Caco-2 (cell line): ENCODE measurements around the gene SARNP. TPM values are rescaled to one million over a fixed set of nuclear protein-coding genes. Genes with fewer than 3 reads are reported as not detected.

Experiments used
- BruUV-seq: library from RNA; stranded (reverse); fragments of 400-500 nt; replicated peaks from 2 replicates; lab custom pipeline; 2021; lab: Mats Ljungman, UMichigan
- CTCF ChIA-PET: fragments of 300-600 bp; sonication (Branson Sonifier 250); formaldehyde crosslinking; loops from one replicate; lab custom pipeline; 2022; ENCODE audit warnings: antibody characterized with exemption; lab: Charles Lee
- POLR2A ChIA-PET: fragments of 300-600 bp; sonication (Branson Sonifier 250); formaldehyde crosslinking; loops from one replicate; lab custom pipeline; 2022; ENCODE audit warnings: antibody characterized with exemption; lab: Charles Lee
- DNase-seq, 2 experiments: peaks; one replicate each; pipeline versions ENCODE4 v3.0.0 to v3.0.0-alpha.2; 2020 to 2022
- H3K27me3 ChIP-seq: replicated peaks from 2 replicates; pipeline ENCODE4 v1.6.0; 2011; ENCODE audit warnings: low read length; ENCODE audit not compliant: control insufficient read depth, insufficient read depth
- H3K36me3 ChIP-seq: 2 replicates; pipeline ENCODE4 v1.5.1; 2011; ENCODE audit warnings: low read length; ENCODE audit not compliant: control insufficient read depth, insufficient read depth
- H3K4me1 ChIP-seq: fragments of 250-450 bp; sonication (Bioruptor Pico); 2 replicates; pipeline ENCODE4 v1.5.1; 2020; ENCODE audit warnings: mild to moderate bottlenecking
- H3K4me3 ChIP-seq: 2 replicates; pipeline ENCODE4 v1.5.1; 2011; ENCODE audit warnings: low read depth, mild to moderate bottlenecking, control low read depth, low read length
- H3K9me3 ChIP-seq: fragments of 250-450 bp; sonication (Bioruptor Pico); 2 replicates; pipeline ENCODE4 v1.5.1; 2020; ENCODE audit warnings: mild to moderate bottlenecking, moderate library complexity
- H3K27ac Mint-ChIP-seq: one replicate; pipeline ENCODE4 v1.8.0; 2022; ENCODE audit warnings: mixed read lengths; ENCODE audit not compliant: unreplicated experiment
- H3K27me3 Mint-ChIP-seq: one replicate; pipeline ENCODE4 v1.8.0; 2022; ENCODE audit warnings: mixed read lengths; ENCODE audit not compliant: insufficient read depth, unreplicated experiment
- H3K36me3 Mint-ChIP-seq: one replicate; pipeline ENCODE4 v1.8.0; 2022; ENCODE audit warnings: mild to moderate bottlenecking, mixed read lengths; ENCODE audit not compliant: insufficient read depth, unreplicated experiment
- H3K4me1 Mint-ChIP-seq: one replicate; pipeline ENCODE4 v1.8.0; 2022; ENCODE audit warnings: low read depth, mixed read lengths; ENCODE audit not compliant: unreplicated experiment
- H3K4me3 Mint-ChIP-seq: one replicate; pipeline ENCODE4 v1.8.0; 2022; ENCODE audit warnings: mild to moderate bottlenecking, moderate library complexity, mixed read lengths; ENCODE audit not compliant: unreplicated experiment
- H3K9me3 Mint-ChIP-seq: one replicate; pipeline ENCODE4 v1.8.0; 2022; ENCODE audit warnings: mixed read lengths; ENCODE audit not compliant: unreplicated experiment
- intact Hi-C: fragments of 100-400 bp; cut with micrococcal nuclease; formaldehyde crosslinking; loops from one replicate; pipeline ENCODE4 v1.10.0; 2022; ENCODE audit not compliant: unreplicated experiment
- total RNA-seq: library from RNA; stranded (reverse); gene quantifications from 2 replicates; pipeline ENCODE4 v1.2.3, GENCODE V29; 2022
- TF ChIP-seq, protein P1 (sequence below), 2 experiments: fragments of 200-600 bp in 1 of 2; IDR thresholded peaks; 1 replicate in 1 of 2; 2 replicates in 1 of 2; pipeline versions ENCODE4 v1.5.1 to v1.8.0; 2011 to 2022; ENCODE audit warnings: antibody characterized with exemption in 1 of 2, control low read depth in 1 of 2, inconsistent platforms in 1 of 2, low read depth in 1 of 2, low read length in 1 of 2, mild to moderate bottlenecking in 1 of 2, moderate library complexity in 1 of 2; ENCODE audit not compliant: insufficient read depth in 1 of 2, severe bottlenecking in 1 of 2, unreplicated experiment in 1 of 2

SARNP gene
- total RNA-seq, 1 experiment from 2014 or later = 77.6 TPM

DNA sequence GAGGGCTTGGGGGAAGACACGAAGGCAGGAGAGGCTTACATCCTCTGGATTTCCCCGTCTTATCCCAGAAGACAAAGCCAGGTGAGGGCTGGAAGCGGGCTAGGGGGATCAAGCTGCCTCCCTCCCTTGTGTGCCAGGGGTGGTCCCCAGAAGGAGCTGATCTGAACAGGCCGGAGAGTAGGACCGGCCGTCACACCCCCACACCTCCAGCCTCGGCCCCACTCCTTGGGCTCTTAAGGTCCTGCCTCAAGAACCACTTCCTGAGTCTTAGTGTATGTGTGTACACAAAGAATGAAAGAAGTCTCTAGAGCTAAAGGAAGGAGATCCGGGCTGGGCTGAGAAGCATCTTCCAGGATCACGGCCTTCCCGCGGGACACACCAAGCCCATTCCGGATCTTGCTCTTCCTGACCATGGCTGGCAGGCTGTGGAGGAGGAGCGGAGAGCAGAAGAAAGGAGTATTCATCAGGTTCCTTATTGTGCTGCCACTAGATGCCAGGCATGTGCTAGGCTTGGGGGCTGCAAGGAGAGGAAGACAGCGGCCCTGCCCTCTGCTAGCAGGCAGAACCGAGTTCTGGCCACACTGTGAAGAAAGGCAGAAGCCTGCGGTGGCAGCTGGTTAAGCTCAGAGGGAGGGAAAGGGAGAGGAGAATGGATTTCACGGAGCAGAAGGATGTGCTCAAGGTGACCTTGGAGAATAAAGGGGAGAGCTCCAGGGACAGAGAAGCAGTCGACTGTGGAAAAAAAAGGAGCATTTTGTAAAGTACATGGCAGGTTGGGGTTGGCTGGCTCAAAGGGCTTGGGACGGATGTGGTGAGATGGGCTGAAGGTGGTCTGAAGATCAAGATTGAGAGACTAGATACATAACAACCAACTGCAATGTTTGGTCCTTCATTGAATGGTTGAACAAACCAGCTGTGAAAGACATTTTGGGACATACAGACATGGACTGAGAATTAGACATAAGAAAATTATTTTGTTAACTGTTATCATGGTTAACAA, 87.4 kb downstream of the SARNP start:
- Mint-ChIP-seq H3K36me3 (peaks cover 36% of the 10 kb centered on the region), H3K4me3 (peak overlapping the region; percentile 90), H3K4me1 (peaks cover 14% of the 10 kb centered on the region), H3K27me3 (no peaks in the 10 kb centered on the region), H3K9me3 (no peaks in the 10 kb centered on the region), H3K27ac (peak overlapping the region; percentile 93)
- Histone ChIP-seq H3K4me3 (peak overlapping the region; percentile 90), H3K36me3 (peaks cover 1% of the 10 kb centered on the region), H3K9me3 (no peaks in the 10 kb centered on the region), H3K4me1 (peaks cover 16% of the 10 kb centered on the region; the same call in 1 of the 2 replicates), H3K27me3 (no peaks in the 10 kb centered on the region)
- intact Hi-C loops = no loop called here
- POLR2A ChIA-PET = interaction anchor here (0.5 to 1.8 kb wide), 5 partner anchors 9 to 1450 kb away, joined by 3 to 14 read pairs (median 3); partner anchors contain the start of genes CBX5, ORMDL2, RDH5 and SARNP
- no peak for DNase-seq
- no TSS peak for BruUV-seq
- TF ChIP-seq, protein P1, sequence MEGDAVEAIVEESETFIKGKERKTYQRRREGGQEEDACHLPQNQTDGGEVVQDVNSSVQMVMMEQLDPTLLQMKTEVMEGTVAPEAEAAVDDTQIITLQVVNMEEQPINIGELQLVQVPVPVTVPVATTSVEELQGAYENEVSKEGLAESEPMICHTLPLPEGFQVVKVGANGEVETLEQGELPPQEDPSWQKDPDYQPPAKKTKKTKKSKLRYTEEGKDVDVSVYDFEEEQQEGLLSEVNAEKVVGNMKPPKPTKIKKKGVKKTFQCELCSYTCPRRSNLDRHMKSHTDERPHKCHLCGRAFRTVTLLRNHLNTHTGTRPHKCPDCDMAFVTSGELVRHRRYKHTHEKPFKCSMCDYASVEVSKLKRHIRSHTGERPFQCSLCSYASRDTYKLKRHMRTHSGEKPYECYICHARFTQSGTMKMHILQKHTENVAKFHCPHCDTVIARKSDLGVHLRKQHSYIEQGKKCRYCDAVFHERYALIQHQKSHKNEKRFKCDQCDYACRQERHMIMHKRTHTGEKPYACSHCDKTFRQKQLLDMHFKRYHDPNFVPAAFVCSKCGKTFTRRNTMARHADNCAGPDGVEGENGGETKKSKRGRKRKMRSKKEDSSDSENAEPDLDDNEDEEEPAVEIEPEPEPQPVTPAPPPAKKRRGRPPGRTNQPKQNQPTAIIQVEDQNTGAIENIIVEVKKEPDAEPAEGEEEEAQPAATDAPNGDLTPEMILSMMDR (IDR thresholded peaks at IDR 0.05; ENCODE audit: insufficient read depth in 1 of 2, low read depth in 1 of 2, low read length in 1 of 2, severe bottlenecking in 1 of 2, unreplicated experiment in 1 of 2) = no peak
- CTCF ChIA-PET = interaction anchor here (0.5 to 3.6 kb wide), 6 partner anchors 8 to 310 kb away, joined by 3 to 32 read pairs (median 8); partner anchors contain the start of genes ORMDL2, RDH5 and SARNP

- H3K4me3 ChIP-seq = peak within 1 kb of the TSS; percentile 90
- H3K9me3 ChIP-seq = no peaks in the 10 kb centered on the region
- no peaks in the 10 kb centered on the region for H3K27me3 Mint-ChIP-seq
- H3K4me3 Mint-ChIP-seq = peak within 1 kb of the TSS; percentile 90
- peaks cover 14% of the 10 kb centered on the region for H3K4me1 Mint-ChIP-seq
- intact Hi-C loops = no loop called here
- H3K27ac Mint-ChIP-seq = peak within 1 kb of the TSS; percentile 93
- ChIA-PET CTCF (interaction anchor here (0.5 to 3.6 kb wide), 8 partner anchors 9 to 311 kb away, joined by 3 to 32 read pairs (median 4); partner anchors contain the start of genes OR6C2, ORMDL2, RDH5 and SARNP), POLR2A (interaction anchor here (0.5 to 1.8 kb wide), 11 partner anchors 9 to 1449 kb away, joined by 3 to 14 read pairs (median 3); partner anchors contain the start of genes CBX5, ORMDL2, RDH5 and SARNP)
- TSS peak; percentile 72 for BruUV-seq
- H3K4me1 ChIP-seq = peaks cover 16% of the 10 kb centered on the region
- no peaks in the 10 kb centered on the region for H3K9me3 Mint-ChIP-seq
- no peaks in the 10 kb centered on the region for H3K27me3 ChIP-seq
- peak; percentile 84 to 86 for DNase-seq
- H3K36me3 Mint-ChIP-seq = peaks cover 45% of the 10 kb centered on the region
- TF ChIP-seq, protein P1 (IDR thresholded peaks at IDR 0.05; ENCODE audit: insufficient read depth in 1 of 2, low read depth in 1 of 2, low read length in 1 of 2, severe bottlenecking in 1 of 2, unreplicated experiment in 1 of 2) = no peak
- H3K36me3 ChIP-seq = peaks cover 3% of the 10 kb centered on the region
These were observed 88.3 kb downstream of the SARNP start, which contains the start of gene CD63 for GRCh38 chr12:55728939-55729818. CD63 (minus strand) TSS chr12:55729009; CDS start chr12:55728341, 668 bp downstream.
